AML-193 (cell line): ENCODE measurements around the gene SMAD5.

Experiments used
- DNase-seq, 2 experiments: peaks; one replicate each; lab custom pipeline; 2025; lab: John Stamatoyannopoulos, UW

Gene SMAD5

DNA sequence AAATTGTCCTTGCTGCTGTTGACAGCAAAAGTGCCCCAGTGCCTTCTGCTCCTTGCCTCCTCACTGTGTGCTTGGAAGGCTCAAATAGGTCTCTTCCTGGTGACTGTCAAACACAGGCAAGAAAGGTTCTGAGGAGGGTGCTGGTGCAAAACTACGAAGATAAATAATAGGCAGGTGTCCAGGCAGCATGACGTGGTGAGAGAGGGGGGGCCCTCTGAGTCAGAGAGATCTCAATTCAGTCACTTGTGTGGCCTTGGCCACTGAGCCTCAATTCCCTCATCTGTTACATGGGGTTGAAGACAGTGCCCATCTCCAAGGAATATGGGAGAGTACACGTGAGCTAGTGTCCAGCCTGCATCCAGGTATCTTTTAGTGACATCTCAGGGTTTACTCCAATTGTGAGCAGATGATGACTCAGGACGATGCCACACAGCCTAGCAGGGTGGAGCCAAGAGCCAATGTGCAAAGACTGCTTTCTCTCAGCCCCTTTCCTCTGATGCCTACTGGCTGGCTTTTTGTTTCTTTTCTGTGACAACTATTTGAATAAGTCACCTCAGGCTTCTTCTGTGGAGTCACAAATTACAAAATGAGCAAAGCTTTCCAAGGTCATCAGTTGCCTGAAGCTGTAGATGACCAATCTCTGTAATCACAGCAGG is 90.1 kb downstream of the SMAD5 start:
- DNase-seq = no peak

DNA sequence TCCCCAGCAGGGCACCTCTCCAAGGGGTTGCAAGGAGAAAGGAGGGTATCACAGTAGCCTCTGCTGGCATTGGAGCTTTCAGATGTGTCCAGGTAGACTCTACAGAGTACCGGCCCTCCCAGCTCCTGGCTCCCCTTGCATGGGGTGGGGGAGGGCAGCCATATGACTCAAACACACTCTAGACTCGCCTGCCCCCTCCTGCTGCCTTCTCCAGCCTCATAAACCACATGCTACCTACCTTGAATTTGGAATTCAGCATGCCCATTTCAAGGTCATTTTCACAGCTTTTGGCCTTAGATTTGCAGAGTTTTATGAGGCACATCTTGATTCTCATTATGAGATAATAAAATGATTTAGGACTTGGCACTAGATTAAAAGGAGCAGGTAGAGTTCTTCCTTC is 93.2 kb downstream of the SMAD5 start:
- DNase-seq = no peak

DNA sequence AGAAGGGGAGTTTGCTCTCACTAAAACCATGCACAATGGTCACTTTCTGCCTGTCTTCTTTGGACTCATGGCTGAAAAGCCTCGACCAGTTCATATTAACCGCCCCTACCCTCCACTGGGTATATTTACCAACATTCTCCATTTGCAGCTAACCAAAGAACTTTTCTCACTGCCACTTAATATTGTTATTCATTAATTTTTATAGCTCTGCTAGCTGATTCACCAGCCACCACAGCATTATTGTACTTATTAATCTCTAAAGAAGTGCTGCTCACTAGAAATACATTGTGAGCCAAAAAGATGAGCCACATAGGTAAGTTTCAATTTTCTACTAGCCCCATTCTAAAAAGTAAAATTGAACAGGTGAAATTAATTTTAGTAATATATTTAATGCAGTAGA is 93.8 kb downstream of the SMAD5 start:
- no peak for DNase-seq

DNA sequence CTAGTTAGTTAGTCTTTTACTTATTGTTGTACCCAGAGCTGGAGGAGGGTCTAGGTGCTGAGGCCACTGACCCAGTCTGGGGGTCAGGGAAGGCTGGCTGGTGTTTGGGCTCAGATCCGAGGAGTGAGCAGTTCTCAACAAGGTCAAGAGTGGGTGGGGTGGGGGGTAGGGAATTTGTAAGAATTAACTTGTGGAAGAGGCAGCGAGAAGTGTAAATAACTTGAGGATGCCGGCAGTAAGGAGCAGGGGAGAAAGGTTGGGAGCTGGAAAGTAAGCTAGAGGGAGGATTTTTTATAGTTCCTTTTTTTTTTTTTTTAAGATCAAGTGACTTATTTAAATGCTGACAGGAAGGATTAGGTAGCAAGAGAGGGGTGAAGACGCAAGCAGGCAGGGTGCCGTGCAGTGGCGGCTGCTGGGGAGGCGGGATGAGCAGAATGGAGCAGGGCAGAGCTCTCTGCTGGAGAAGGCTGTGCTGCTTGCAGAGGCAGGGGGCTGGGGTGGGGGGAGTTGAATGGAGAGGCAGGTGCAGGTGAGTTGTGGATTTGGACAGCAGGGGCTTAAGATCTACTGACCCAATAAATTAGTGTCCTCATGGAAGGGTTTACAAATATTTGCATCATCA is 95.6 kb downstream of the SMAD5 start:
- no peak for DNase-seq

DNA sequence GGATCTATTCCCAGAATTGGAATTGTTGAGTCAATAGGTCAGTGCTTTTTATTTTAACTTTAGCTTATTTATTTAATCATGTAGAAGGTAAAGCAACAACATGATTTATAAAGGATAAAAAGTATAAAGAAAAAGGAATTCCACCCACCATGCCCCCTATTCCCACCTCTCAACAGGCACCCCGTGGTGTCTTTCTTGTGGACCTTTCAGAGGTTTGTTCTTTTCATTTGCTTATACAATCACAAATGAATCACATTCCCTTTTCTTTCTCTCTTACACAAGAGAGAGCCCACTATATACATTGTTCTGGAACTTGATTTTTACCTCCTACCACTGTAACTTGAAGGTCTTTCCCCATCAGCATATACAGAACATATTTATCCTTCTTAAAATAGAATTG is 97.5 kb downstream of the SMAD5 start:
- no peak for DNase-seq

DNA sequence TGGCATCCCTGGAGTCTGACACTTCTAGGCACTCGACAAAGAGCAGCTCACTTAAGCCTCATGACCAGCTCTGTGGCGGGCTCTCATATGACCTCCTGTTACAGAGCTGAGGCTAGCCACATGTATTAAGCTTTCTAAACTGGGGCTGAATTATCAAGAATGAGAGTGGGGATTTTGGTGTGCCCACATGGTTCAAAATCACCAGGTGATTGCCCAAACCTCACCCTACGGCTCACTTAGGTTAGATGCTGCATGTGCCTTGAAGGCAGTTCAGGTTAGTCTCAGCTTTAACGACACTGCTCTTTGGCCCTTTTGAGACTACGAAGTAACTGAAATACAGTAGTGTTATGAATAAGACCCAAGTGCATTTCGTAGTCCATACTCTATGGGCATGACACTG is 99.7 kb downstream of the SMAD5 start:
- no peak for DNase-seq
